ENCODE results near the gene ZNRF2.

DNA sequence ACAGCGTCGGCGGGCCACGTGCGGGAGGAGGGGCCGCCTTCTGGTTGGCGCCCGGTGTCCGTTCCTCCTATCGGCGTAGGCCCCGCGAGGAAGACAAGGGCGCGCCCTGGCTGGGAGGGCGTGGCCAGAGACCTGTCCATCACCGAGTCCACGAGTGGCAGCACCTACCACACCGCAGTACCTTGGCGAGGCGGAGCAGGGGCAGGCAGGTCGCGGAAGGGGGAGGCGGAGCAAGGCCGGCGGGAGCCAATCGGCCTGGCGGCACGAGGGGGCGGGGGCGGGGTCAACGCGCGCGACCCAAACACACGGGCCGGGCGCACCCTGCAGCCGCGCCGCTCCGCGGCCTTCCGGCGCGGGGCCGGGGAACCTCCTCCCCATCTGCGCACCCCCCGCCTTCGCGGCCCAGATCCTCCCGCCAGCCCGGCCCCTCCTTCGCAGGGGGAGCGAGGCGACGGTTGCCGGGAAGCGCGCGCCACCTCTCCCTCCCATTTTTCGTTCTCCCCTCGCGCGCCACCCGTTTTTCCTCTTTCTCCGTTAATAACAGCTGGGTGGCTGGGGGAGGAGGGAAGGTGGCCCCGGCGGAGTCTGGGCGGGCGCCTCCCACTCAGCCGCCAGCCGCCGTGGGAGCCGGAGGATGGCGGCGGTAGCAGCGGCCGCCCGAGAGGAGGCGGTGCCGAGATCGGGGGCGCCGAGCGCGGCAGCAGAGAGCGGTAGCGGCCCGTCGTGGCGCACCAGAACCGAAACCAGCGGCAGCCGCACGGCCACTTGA, at the start of gene ZNRF2:
- TF ChIP-seq, protein P1, sequence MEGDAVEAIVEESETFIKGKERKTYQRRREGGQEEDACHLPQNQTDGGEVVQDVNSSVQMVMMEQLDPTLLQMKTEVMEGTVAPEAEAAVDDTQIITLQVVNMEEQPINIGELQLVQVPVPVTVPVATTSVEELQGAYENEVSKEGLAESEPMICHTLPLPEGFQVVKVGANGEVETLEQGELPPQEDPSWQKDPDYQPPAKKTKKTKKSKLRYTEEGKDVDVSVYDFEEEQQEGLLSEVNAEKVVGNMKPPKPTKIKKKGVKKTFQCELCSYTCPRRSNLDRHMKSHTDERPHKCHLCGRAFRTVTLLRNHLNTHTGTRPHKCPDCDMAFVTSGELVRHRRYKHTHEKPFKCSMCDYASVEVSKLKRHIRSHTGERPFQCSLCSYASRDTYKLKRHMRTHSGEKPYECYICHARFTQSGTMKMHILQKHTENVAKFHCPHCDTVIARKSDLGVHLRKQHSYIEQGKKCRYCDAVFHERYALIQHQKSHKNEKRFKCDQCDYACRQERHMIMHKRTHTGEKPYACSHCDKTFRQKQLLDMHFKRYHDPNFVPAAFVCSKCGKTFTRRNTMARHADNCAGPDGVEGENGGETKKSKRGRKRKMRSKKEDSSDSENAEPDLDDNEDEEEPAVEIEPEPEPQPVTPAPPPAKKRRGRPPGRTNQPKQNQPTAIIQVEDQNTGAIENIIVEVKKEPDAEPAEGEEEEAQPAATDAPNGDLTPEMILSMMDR (IDR thresholded peaks at IDR 0.05): peak; percentile 23 to 49 (median 36)
- peak; percentile 75 to 82 (median 80) for TF ChIP-seq POLR2AphosphoS5 (IDR thresholded peaks at IDR 0.05)
